Central memory CD8-positive, alpha-beta T cell (primary cell): ENCODE measurements around the gene MYO1E.

ENCODE experiments used
- ATAC-seq: fragments of 150-1000 bp; cut with Tn5 transposase; replicated peaks from 2 replicates; pipeline ENCODE4 v1.10.0; 2022; ENCODE audit warnings: mild to moderate bottlenecking, moderate FRiP score, moderate number of reproducible peaks; ENCODE audit not compliant: poor library complexity, severe bottlenecking; ENCODE audit errors: extremely low read depth
- DNase-seq, 2 donors: peaks; one replicate each; pipeline ENCODE4 v3.0.0; 2021; ENCODE audit warnings: low spot score in 2 of 2
- H3K27ac Mint-ChIP-seq: one replicate; pipeline ENCODE4 v1.8.0; 2022; ENCODE audit warnings: low read depth, mild to moderate bottlenecking, moderate library complexity, mixed read lengths
- H3K27me3 Mint-ChIP-seq: one replicate; pipeline ENCODE4 v1.8.0; 2022; ENCODE audit warnings: mixed read lengths
- H3K36me3 Mint-ChIP-seq: one replicate; pipeline ENCODE4 v1.8.0; 2022; ENCODE audit warnings: mild to moderate bottlenecking, moderate library complexity, mixed read lengths; ENCODE audit not compliant: insufficient read depth
- H3K4me1 Mint-ChIP-seq: one replicate; pipeline ENCODE4 v1.8.0; 2022; ENCODE audit warnings: mixed read lengths
- H3K4me3 Mint-ChIP-seq: one replicate; pipeline ENCODE4 v1.8.0; 2022; ENCODE audit warnings: mild to moderate bottlenecking, moderate library complexity, mixed read lengths
- H3K9me3 Mint-ChIP-seq: one replicate; pipeline ENCODE4 v1.8.0; 2022; ENCODE audit warnings: mixed read lengths

MYO1E gene

DNA sequence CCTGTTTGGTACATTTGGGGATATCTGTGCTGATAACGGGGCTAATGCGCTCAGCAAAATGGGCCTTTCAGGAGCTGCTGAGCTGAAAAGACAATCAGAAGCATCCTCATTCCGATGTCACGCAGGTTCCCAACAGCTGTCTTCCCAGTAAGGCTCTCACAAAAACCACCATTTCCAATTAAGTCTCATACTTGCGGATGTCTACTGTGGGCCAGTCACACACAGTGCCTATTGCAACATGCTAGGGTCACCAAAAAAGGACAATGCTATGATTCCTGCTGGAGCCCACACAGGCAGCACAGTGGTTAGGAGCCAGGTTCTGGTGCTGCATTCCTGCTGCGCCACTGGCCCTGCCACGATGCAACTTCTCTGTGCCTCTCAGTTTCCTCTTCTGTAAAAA is 182.4 kb downstream of the MYO1E start:
- ATAC-seq = no peak
- no peak overlapping the region for H3K27ac Mint-ChIP-seq
- H3K4me3 Mint-ChIP-seq = no peak overlapping the region
- H3K36me3 Mint-ChIP-seq = no peaks in the 10 kb centered on the region
- peaks cover 49% of the 10 kb centered on the region for H3K27me3 Mint-ChIP-seq
- H3K9me3 Mint-ChIP-seq = no peaks in the 10 kb centered on the region
- no peak for DNase-seq
- no peaks in the 10 kb centered on the region for H3K4me1 Mint-ChIP-seq

DNA sequence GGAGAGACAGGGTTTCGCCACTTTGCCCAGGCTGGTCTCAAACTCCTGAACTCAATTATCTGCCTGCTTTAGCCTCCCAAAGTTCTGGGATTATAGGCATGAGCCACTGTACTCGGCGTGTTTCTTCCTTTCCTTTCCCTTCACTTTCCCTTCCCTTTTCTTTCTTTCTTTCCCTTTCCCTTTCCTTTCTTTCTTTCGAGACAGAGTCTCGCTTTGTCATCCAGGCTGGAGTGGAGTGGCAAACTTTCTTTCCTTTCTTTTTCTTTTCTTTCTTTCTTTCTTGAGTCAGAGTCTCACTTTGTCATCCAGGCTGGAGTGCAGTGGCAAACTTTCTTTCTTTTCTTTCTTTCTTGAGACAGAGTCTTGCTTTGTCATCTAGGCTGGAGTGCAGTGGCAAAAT is 183.4 kb downstream of the MYO1E start:
- Mint-ChIP-seq H3K27me3 (peaks cover 57% of the 10 kb centered on the region), H3K27ac (no peak overlapping the region), H3K36me3 (no peaks in the 10 kb centered on the region), H3K9me3 (no peaks in the 10 kb centered on the region), H3K4me1 (no peaks in the 10 kb centered on the region), H3K4me3 (no peak overlapping the region)
- ATAC-seq (no peak), DNase-seq (no peak)

DNA sequence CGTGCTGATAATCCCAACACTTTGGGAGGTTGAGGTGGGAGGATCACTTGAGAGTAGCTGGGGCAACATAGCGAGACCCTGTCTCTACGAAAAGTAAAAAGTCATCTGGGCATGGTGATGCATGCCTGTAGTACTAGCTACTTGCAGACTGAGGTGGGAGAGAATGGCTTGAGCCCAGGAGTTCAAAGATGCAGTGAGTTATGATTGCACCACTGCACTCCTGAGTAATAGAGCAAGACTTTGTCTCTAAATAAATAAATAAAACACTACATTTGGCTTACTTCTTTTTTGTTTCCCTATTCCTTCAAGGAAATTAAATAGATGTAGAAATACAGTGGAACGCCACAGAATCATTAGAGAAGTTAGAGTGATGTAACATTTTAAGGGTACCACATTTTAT is 186.2 kb downstream of the MYO1E start:
- H3K27ac Mint-ChIP-seq = no peak overlapping the region
- no peak overlapping the region for H3K4me3 Mint-ChIP-seq
- H3K36me3 Mint-ChIP-seq = no peaks in the 10 kb centered on the region
- no peak for ATAC-seq
- H3K4me1 Mint-ChIP-seq = no peaks in the 10 kb centered on the region
- peaks cover 37% of the 10 kb centered on the region for H3K27me3 Mint-ChIP-seq
- no peak for DNase-seq
- no peaks in the 10 kb centered on the region for H3K9me3 Mint-ChIP-seq

DNA sequence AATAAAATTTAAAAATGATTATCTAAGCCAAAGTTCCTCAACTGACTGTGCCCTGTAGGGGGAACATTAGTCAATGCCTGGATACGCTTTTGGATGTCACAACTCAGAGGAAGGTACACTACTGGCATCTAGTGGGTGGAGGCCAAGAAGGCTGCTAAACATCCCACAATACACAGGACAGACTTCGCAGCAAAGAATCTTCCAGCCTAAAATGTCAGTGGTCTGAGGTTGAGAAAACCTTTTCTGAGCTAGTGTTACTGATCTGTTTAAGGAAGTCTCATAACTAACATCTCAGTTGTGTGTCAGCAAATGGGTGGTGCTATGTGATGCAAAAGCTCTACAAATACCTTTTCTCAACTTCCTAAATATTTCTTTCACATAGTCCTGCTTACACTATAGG is 186.9 kb downstream of the MYO1E start:
- Mint-ChIP-seq H3K36me3 (no peaks in the 10 kb centered on the region), H3K4me3 (no peak overlapping the region), H3K4me1 (no peaks in the 10 kb centered on the region), H3K27ac (no peak overlapping the region), H3K9me3 (no peaks in the 10 kb centered on the region), H3K27me3 (peaks cover 29% of the 10 kb centered on the region)
- no peak for DNase-seq
- no peak for ATAC-seq

DNA sequence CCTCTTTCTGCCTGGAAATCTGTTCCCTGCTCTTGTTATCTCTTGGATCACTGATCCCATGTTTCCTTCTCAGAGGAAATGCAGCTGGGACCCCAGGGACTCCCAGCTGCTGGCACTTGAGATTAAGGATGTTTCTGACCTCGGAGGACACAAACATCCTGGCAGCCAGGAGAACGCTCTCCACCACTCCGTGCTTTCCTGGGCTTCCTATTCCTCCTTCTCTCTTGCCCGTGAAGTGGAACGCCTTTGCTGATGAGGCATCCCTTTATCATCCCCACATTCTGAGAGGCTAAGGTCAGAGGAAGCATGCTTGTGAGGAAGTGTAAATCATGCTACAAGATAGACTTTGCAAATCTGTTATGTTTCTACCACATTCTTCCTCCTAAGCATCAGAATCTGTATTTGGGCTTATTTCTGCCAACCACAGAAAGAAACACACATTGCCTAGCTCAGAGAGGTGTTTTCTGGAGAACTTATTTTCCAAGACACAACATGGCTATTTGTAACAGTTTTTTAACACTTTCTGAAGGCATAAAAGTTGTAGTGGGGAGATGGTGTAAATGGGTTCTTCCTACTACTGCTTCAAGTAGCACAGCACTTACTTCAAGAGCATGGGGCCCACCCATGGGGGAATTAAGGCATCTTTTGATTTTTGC is 191.6 kb downstream of the MYO1E start:
- Mint-ChIP-seq H3K4me1 (no peaks in the 10 kb centered on the region), H3K4me3 (no peak overlapping the region), H3K27me3 (peaks cover 37% of the 10 kb centered on the region), H3K9me3 (no peaks in the 10 kb centered on the region), H3K36me3 (peaks cover 1% of the 10 kb centered on the region), H3K27ac (no peak overlapping the region)
- no peak for ATAC-seq
- no peak for DNase-seq

DNA sequence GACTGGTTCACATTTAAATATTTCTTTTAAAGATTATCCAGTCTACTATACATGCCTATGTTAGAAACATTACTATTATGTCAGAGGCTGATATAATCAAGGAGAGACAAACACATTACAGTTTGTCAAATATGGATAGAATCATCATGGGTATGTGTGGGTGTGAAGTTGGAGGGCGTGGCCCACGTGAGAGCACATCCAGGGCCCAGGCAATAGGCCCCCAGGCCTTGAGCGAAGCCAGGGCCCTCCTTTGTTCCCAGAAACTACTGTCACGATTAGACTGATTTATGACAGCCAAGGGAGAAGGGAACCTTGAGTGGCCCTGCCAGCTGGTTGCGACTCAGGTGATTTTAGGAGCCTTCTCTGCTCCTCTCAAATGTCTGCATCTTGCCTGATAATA is 193.0 kb downstream of the MYO1E start:
- H3K36me3 Mint-ChIP-seq = peaks cover 1% of the 10 kb centered on the region
- DNase-seq = no peak
- no peak for ATAC-seq
- no peaks in the 10 kb centered on the region for H3K4me1 Mint-ChIP-seq
- peaks cover 45% of the 10 kb centered on the region for H3K27me3 Mint-ChIP-seq
- H3K4me3 Mint-ChIP-seq = no peak overlapping the region
- H3K27ac Mint-ChIP-seq = no peak overlapping the region
- no peaks in the 10 kb centered on the region for H3K9me3 Mint-ChIP-seq

DNA sequence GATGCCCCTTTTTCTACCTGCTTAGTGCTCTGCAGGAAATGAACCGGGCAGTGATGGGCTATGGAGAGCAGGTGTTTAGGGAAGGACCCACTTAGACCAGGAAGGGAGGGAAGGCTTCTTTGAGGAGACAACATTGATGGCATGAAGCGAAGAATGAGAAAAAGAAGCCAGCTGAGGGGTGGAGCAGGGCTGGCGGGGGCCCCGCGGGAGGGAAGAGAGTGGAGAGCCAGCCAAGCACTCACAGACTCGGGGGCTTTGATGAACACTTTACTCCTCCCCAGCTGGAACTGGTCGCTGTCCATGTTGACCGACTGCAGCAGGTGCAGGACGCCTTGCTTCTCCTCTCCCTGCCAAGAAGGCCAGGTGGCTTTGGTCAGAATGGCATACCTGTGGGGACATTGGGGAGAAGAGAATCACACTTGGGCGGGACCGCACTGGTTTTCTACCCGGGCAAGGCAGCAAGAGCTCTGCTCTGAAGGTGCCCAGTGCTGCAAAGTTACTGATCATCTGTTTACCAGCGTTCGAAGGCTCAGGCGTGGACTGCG is 194.4 kb downstream of the MYO1E start:
- ATAC-seq (no peak), DNase-seq (no peak)
- H3K27me3 Mint-ChIP-seq = peaks cover 40% of the 10 kb centered on the region
- H3K4me1 Mint-ChIP-seq = no peaks in the 10 kb centered on the region
- no peak overlapping the region for H3K4me3 Mint-ChIP-seq
- H3K9me3 Mint-ChIP-seq = no peaks in the 10 kb centered on the region
- no peak overlapping the region for H3K27ac Mint-ChIP-seq
- peaks cover 1% of the 10 kb centered on the region for H3K36me3 Mint-ChIP-seq

DNA sequence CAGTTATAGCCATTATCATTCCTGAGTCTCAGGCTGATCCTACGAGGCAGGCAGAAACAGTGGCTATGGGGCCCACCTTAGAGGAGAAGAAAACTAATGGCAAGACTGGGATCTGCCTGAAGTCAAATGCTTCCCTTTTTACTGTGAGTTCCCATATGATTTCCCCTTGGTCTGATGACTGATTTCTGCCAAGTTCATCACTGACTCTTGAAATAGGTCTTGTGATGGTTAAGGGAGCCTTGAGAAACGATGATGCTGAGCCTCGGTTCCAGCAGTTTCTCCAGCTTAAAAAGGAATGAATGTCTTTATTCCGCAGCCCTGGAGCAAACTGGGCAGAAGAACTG is 195.4 kb downstream of the MYO1E start:
- ATAC-seq = no peak
- peaks cover 40% of the 10 kb centered on the region for H3K27me3 Mint-ChIP-seq
- DNase-seq = no peak
- H3K27ac Mint-ChIP-seq = no peak overlapping the region
- H3K4me1 Mint-ChIP-seq = no peaks in the 10 kb centered on the region
- no peak overlapping the region for H3K4me3 Mint-ChIP-seq
- no peaks in the 10 kb centered on the region for H3K9me3 Mint-ChIP-seq
- H3K36me3 Mint-ChIP-seq = peaks cover 1% of the 10 kb centered on the region

DNA sequence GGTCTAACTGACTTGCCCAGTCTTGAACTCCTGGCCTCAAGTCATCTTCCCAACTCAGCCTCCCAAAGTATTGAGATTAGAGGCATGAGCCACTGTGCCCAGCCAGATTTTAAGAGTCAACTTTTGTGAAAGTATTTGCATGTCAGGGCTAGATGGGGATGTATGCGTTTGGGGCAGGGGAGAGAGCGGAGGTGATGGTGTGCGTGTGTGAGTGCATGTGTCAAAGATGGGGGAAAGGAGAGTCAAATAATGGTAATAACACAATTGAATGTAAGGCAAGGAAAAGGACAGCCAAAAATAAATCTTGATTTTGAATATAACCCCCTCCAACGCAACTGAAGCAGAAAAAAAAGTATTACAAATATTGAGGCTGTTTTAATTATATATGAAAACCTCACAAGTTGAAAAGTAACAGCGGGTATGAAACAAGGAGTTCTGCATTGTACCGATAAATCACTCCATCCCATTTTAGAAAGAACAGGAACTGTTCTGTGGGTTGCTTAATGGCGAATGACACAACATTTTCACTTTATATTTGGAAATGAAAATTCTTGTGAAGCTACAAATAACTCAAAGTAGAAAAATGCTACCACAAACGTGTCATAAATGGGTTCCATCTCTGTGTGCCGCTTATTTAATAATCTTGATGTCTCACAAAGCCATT is 195.9 kb downstream of the MYO1E start:
- Mint-ChIP-seq H3K4me3 (no peak overlapping the region), H3K4me1 (no peaks in the 10 kb centered on the region), H3K27me3 (peaks cover 40% of the 10 kb centered on the region), H3K9me3 (no peaks in the 10 kb centered on the region), H3K27ac (no peak overlapping the region), H3K36me3 (peaks cover 1% of the 10 kb centered on the region)
- DNase-seq (no peak), ATAC-seq (no peak)

DNA sequence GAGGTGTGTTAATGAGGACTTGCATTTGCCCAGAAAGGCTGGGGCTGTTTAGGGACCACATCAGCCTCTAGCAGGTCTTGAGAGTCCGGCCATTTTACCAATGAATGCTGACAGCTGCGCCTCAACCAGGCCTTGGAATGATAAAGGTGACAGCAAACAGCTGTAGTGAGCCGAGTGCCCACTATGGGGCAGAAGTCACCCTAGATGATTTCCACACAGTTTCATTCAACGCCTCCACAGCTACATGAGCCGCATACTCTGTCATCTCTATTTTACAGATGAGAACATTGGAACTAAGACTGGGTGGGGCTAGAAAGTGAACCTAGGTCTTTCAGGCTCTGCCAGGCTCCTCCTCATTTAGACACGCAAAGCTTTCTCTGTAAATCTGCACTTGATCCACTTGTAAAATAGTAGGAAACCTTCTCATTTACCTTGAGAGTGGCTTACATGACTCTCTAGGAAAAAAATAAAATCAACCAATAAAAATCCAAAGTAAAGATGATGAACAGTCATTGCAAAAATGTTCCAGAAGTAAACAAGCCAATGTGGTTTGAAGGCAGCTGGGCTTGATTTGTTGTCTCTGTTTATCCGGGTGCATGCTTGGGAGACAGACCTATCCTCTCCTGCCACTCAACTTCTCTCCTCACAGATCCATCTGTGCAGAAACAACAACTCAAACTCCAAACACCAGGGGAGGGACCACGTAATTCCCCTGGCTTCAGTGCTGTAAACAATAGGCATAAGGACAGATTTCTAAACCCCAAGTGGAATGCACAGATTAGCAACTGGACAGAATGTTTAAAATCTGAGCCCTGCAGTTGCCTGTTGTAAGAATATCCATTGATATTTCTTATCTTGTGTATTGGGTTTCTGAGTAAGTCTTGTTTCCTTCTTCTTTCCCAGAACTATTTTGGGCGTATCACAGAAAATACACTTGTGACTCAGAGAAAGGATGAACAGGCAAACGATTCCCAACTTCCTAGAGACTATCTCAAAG is 197.5 kb downstream of the MYO1E start:
- peaks cover 1% of the 10 kb centered on the region for H3K36me3 Mint-ChIP-seq
- peak; percentile 24 for ATAC-seq
- peak in 1 of 2 donors; percentile 10 for DNase-seq
- H3K27ac Mint-ChIP-seq = no peak overlapping the region
- H3K27me3 Mint-ChIP-seq = peaks cover 40% of the 10 kb centered on the region
- H3K9me3 Mint-ChIP-seq = no peaks in the 10 kb centered on the region
- no peaks in the 10 kb centered on the region for H3K4me1 Mint-ChIP-seq
- no peak overlapping the region for H3K4me3 Mint-ChIP-seq

DNA sequence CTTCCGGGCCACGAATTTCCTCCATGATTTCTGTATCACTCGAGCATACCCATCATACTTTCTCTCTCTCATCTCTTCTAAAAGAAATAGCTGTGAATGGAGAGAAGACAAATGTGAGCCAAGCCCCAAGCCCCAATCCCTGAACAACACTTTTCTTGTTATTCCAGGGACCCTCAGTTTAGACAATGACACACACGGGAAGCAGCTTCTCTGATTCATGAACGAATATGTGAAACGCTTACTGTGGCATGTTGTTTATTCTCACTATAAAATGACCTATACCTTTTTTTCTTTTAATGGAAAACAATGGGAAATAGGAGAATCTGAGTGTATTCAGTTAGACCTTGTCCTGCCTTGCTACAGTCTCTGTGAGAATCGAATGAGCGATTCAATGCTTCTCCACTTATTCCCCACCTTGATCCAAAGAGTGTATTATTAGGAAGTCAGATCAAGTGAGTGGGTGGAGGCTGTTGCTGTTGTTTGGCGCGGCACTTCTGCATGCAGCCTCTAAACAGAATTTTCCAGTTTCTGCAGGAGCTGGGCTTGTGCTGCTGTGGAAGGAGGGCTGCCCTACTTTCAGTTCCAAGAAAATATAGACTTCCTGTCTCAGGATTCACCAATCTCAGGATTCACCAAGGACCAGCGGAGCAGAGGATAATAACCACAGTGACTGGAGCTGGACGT is 198.4 kb downstream of the MYO1E start:
- no peak overlapping the region for H3K4me3 Mint-ChIP-seq
- DNase-seq = no peak
- H3K36me3 Mint-ChIP-seq = no peaks in the 10 kb centered on the region
- no peak overlapping the region for H3K27ac Mint-ChIP-seq
- ATAC-seq = no peak
- no peaks in the 10 kb centered on the region for H3K4me1 Mint-ChIP-seq
- H3K9me3 Mint-ChIP-seq = no peaks in the 10 kb centered on the region
- H3K27me3 Mint-ChIP-seq = peaks cover 38% of the 10 kb centered on the region

DNA sequence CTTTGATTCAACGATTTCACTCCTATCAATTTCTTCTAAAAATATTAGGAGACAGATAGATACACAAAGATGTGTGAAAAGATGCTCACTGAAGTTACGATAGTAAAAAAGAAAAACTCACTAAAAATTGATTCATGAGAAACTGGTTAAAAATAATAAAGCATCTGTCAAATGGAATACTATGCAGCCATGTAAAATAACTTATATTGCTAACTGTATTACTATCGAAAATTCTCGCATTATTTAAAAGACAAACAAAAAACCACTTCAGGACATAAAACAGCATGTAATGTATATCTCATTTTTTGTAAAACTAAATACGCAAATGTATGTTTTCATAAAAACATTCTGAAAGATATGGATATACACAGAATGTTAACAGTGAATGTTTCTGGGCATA is 199.5 kb downstream of the MYO1E start:
- Mint-ChIP-seq H3K4me1 (no peaks in the 10 kb centered on the region), H3K4me3 (no peak overlapping the region)

More for the DNA sequence above, 199.5 kb downstream of the MYO1E start:
- DNase-seq (no peak), ATAC-seq (no peak)
- no peaks in the 10 kb centered on the region for H3K9me3 Mint-ChIP-seq
- peaks cover 27% of the 10 kb centered on the region for H3K27me3 Mint-ChIP-seq
- H3K36me3 Mint-ChIP-seq = no peaks in the 10 kb centered on the region
- no peak overlapping the region for H3K27ac Mint-ChIP-seq
